Progenitor cell of endocrine pancreas (in vitro differentiated cells): ENCODE data around the gene FAF2. TPM values are rescaled to one million over a fixed set of nuclear protein-coding genes. Genes with fewer than 3 reads are reported as not detected.
"Not testable (repeated sequence)": the region's sequence is repeated elsewhere in the genome, so short reads cannot be mapped to it uniquely, and the experiment has no call there.

Experiments
- DNase-seq: peaks from one replicate; pipeline ENCODE4 v3.0.0; 2021; ENCODE audit warnings: low spot score; ENCODE audit not compliant: unreplicated experiment
- H3K27ac Mint-ChIP-seq: 2 replicates; pipeline ENCODE4 v1.8.0; 2021; ENCODE audit warnings: mild to moderate bottlenecking, moderate library complexity, mixed read lengths
- H3K27me3 Mint-ChIP-seq: 2 replicates; pipeline ENCODE4 v1.8.0; 2021; ENCODE audit warnings: mixed read lengths
- H3K36me3 Mint-ChIP-seq: 2 replicates; pipeline ENCODE4 v1.8.0; 2022; ENCODE audit warnings: mixed read lengths; ENCODE audit not compliant: insufficient read depth
- H3K4me1 Mint-ChIP-seq: 2 replicates; pipeline ENCODE4 v1.8.0; 2021; ENCODE audit warnings: low read depth, mixed read lengths
- H3K4me3 Mint-ChIP-seq: 2 replicates; pipeline ENCODE4 v1.8.0; 2021; ENCODE audit warnings: low read depth, mild to moderate bottlenecking, moderate library complexity, mixed read lengths
- H3K9me3 Mint-ChIP-seq: 2 replicates; pipeline ENCODE4 v1.8.0; 2021; ENCODE audit warnings: low read depth, mixed read lengths
- CTCF ChIP-seq: fragments of 200-600 bp; sonication (generic); IDR thresholded peaks from one replicate; pipeline ENCODE4 v1.5.0; 2021; ENCODE audit warnings: antibody characterized with exemption, mild to moderate bottlenecking; ENCODE audit not compliant: unreplicated experiment
- total RNA-seq: library from RNA; stranded (reverse); gene quantifications from 2 replicates; pipeline ENCODE4 v1.2.1, GENCODE V29; 2021

The FAF2 gene
- total RNA-seq, 1 donor from 2014 or later, result 54.6 TPM

DNA sequence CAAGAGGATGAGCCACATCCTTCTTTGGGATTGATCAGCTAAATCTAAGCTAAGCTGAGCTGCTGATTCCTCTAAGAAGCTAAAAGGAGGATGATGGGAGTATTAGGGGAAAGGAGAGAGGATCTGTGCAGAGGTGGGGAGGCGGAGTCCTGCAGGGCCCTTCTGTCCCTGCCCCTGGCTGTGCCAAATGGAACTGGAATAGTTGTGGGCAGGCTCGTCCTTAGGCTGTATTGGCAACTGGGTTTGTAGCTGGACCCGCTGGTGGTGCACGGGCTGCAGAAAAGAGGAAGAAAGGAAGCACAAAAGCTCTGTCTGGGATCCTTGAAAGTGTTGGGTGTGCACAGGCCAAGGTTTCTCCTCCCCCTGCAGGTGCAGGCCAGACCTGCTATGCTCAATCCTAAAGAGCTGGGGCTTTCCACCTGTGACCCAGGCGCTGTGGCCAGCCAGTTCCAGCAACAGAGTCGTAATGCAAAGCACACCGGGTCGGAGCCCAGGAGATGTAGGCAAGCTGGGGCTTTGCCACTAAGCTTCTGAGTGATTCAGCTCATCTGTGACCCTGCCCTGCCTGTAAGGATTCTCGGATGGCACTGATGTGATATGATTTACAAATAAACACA, 41.6 kb upstream of the FAF2 start:
- Mint-ChIP-seq H3K9me3 (no peaks in the 10 kb centered on the region), H3K4me1 (peaks cover 2% of the 10 kb centered on the region), H3K27me3 (no peaks in the 10 kb centered on the region), H3K27ac (no peak overlapping the region), H3K4me3 (no peak overlapping the region), H3K36me3 (peaks cover 2% of the 10 kb centered on the region)
- no peak for TF ChIP-seq CTCF
- no peak for DNase-seq

DNA sequence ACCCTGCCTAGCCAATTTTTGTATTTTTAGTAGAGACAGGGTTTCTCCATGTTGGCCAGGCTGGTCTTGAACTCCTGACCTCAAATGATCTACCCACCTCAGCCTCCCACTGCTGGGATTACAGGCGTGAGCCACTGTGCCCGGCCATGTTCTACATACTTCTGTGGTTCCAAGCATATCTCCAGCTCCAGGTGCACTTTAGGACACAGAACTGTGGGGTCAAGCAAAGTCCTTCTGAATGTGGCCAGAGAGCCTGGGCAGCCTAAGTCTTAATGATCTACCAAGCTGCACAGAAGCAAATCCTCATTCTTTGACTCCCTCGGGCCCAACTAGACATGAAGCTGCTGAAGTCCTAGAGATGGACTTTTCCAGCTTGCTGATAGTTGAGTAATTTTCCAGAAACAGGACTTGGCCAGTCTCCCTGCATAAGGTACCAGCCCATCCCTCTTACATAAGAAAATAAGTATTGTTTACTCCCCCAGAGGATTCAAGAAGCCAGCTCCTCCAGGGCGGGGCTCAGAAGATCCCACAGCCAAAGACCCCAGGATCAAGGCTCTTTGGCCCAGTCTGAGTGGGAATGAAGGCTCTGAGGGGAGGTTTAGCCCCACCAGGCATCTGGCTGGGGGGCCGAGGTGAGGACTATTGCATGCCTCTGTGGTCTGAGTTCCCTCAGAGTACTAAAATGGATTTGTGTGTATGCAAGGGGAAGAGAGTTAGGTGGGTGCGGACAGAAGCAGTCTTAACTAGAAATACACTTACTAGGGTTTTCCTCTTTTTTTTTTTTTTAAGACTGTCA, 40.5 kb upstream of the FAF2 start:
- H3K27me3 Mint-ChIP-seq, result no peaks in the 10 kb centered on the region
- no peak for TF ChIP-seq CTCF
- H3K9me3 Mint-ChIP-seq, result no peaks in the 10 kb centered on the region
- peaks cover 2% of the 10 kb centered on the region for H3K36me3 Mint-ChIP-seq
- no peak overlapping the region for H3K4me3 Mint-ChIP-seq
- no peak for DNase-seq
- no peak overlapping the region for H3K27ac Mint-ChIP-seq
- H3K4me1 Mint-ChIP-seq, result peaks cover 2% of the 10 kb centered on the region

GRCh38 chr5:176408252-176408573, 40.0 kb upstream of the FAF2 start:
- not testable (repeated sequence) for H3K4me1 Mint-ChIP-seq, H3K9me3 Mint-ChIP-seq, H3K27me3 Mint-ChIP-seq, H3K4me3 Mint-ChIP-seq, H3K36me3 Mint-ChIP-seq, H3K27ac Mint-ChIP-seq, DNase-seq

- DNase-seq, result no peak
- Mint-ChIP-seq H3K9me3 (no peaks in the 10 kb centered on the region), H3K4me3 (no peak overlapping the region), H3K36me3 (peaks cover 2% of the 10 kb centered on the region), H3K27me3 (no peaks in the 10 kb centered on the region), H3K27ac (no peak overlapping the region), H3K4me1 (peaks cover 2% of the 10 kb centered on the region)
- no peak for TF ChIP-seq CTCF
These were observed 39.6 kb upstream of the FAF2 start for GRCh38 chr5:176408590-176408989.

GRCh38 chr5:176409765-176410164, 38.4 kb upstream of the FAF2 start:
- Mint-ChIP-seq H3K4me1 (peaks cover 2% of the 10 kb centered on the region), H3K9me3 (no peaks in the 10 kb centered on the region), H3K27ac (no peak overlapping the region), H3K4me3 (no peak overlapping the region), H3K27me3 (no peaks in the 10 kb centered on the region), H3K36me3 (peaks cover 2% of the 10 kb centered on the region)
- TF ChIP-seq CTCF, result no peak
- no peak for DNase-seq
